ENCODE measurements around the gene PCYT1A.
"Not testable (repeated sequence)": the region's sequence is repeated elsewhere in the genome, so short reads cannot be mapped to it uniquely, and the experiment has no call there.

The PCYT1A gene

GRCh38 chr3:196189566-196190347 lies 97.8 kb downstream of the PCYT1A start:
- DNase-seq: no peak

GRCh38 chr3:196186651-196187573 lies 100.6 kb downstream of the PCYT1A start:
- no peak for DNase-seq

GRCh38 chr3:196184881-196185280 lies 102.6 kb downstream of the PCYT1A start:
- no peak for DNase-seq

GRCh38 chr3:196184169-196184432 lies 103.4 kb downstream of the PCYT1A start:
- DNase-seq: not testable (repeated sequence)

- DNase-seq: no peak
Measured at GRCh38 chr3:196181127-196181546, 106.4 kb downstream of the PCYT1A start.

- DNase-seq: no peak
Measured at GRCh38 chr3:196180346-196180745, 107.2 kb downstream of the PCYT1A start.
